Frontal cortex (tissue), 4 donors: Measurements from ENCODE around the gene APBB2. TPM values are rescaled to one million over a fixed set of nuclear protein-coding genes. Genes with fewer than 3 reads are reported as not detected.
"Not testable (repeated sequence)": the region's sequence is repeated elsewhere in the genome, so short reads cannot be mapped to it uniquely, and the experiment has no call there.

ENCODE experiments used
- DNase-seq, 2 donors: peaks; one replicate each; pipeline ENCODE4 v3.0.0; 2012; ENCODE audit warnings: low spot score in 2 of 2
- FAIRE-seq: peaks from 2 replicates; lab custom pipeline; 2012; peaks lifted over from hg19 to GRCh38; lab: Jason Lieb, UNC
- total RNA-seq: library from RNA; depleted of rRNA; stranded (reverse); fragments of >200 nt; gene quantifications from one replicate; pipeline ENCODE4 v1.2.3, GENCODE V29; 2014
- donor health status: control.
- donor health status: control.
- donor health status: control.

The APBB2 gene
- total RNA-seq, 1 donor from 2014 or later = 68.1 TPM

GRCh38 chr4:41000356-41000755 is 214.0 kb downstream of the APBB2 start:
- FAIRE-seq = no peak
- DNase-seq = no peak

- FAIRE-seq (no peak), DNase-seq (no peak)
Measured at GRCh38 chr4:40998675-40999358, 215.5 kb downstream of the APBB2 start.

- DNase-seq (no peak), FAIRE-seq (no peak)
Measured at GRCh38 chr4:40995850-40996249, 218.5 kb downstream of the APBB2 start.

GRCh38 chr4:40994321-40994720 is 220.0 kb downstream of the APBB2 start:
- not testable (repeated sequence) for DNase-seq, FAIRE-seq

- FAIRE-seq, DNase-seq: not testable (repeated sequence)
Measured at GRCh38 chr4:40993296-40993693, 221.0 kb downstream of the APBB2 start.

- FAIRE-seq (no peak), DNase-seq (no peak)
Measured at GRCh38 chr4:40992472-40993295, 221.7 kb downstream of the APBB2 start.

GRCh38 chr4:40991908-40992307 is 222.4 kb downstream of the APBB2 start:
- DNase-seq (no peak), FAIRE-seq (no peak)

GRCh38 chr4:40990899-40991265 is 223.5 kb downstream of the APBB2 start:
- DNase-seq (no peak), FAIRE-seq (no peak)

GRCh38 chr4:40990236-40990898 is 224.0 kb downstream of the APBB2 start:
- FAIRE-seq (no peak), DNase-seq (no peak)

GRCh38 chr4:40987151-40987550 is 227.2 kb downstream of the APBB2 start:
- DNase-seq (no peak), FAIRE-seq (no peak)

- no peak for FAIRE-seq
- peak in 1 of 2 donors; percentile 18 for DNase-seq
Measured at GRCh38 chr4:40986375-40986774, 228.0 kb downstream of the APBB2 start.

GRCh38 chr4:40984051-40984450 is 230.3 kb downstream of the APBB2 start:
- FAIRE-seq = no peak
- DNase-seq = no peak

GRCh38 chr4:40980318-40980883 is 233.9 kb downstream of the APBB2 start:
- no peak for FAIRE-seq
- no peak for DNase-seq

- DNase-seq = no peak
- FAIRE-seq = no peak
Measured at GRCh38 chr4:40978548-40978947, 235.8 kb downstream of the APBB2 start.

GRCh38 chr4:40976343-40976742 is 238.0 kb downstream of the APBB2 start:
- FAIRE-seq (no peak), DNase-seq (peak in 1 of 2 donors; percentile 37)

- no peak for FAIRE-seq
- no peak for DNase-seq
Measured at GRCh38 chr4:40972722-40973121, 241.6 kb downstream of the APBB2 start.

GRCh38 chr4:40971338-40971737 is 243.0 kb downstream of the APBB2 start:
- FAIRE-seq = no peak
- no peak for DNase-seq

GRCh38 chr4:40969501-40969900 is 244.8 kb downstream of the APBB2 start:
- DNase-seq = no peak

GRCh38 chr4:40967550-40967949 is 246.8 kb downstream of the APBB2 start:
- FAIRE-seq (no peak), DNase-seq (no peak)

More at GRCh38 chr4:40969501-40969900, 244.8 kb downstream of the APBB2 start:
- FAIRE-seq = no peak

GRCh38 chr4:40966091-40966490 is 248.3 kb downstream of the APBB2 start:
- DNase-seq (no peak), FAIRE-seq (no peak)
